ENCODE data around the gene ATP6V1E1.
"Not testable (repeated sequence)": the region's sequence is repeated elsewhere in the genome, so short reads cannot be mapped to it uniquely, and the experiment has no call there.

The ATP6V1E1 gene

DNA sequence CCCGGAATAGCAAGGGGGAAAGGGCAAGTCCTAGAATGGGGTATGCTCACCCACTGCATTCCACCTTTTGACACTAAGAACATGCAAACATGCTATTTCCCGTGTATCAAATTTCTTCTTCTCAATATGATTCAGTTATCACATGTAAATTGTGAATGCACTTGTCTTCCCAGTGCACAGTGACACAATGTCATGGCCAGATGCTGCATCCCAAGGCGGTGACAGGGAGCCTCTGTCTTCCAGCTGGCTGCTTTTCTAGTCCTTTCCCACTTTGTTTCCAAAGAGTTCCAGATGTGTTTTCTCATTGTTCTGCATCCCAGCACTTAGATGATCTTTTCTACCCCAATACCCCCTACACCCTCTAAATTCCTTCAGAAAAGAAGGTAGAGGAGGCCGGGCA is 52.9 kb downstream of the ATP6V1E1 start:
- no peaks in the 10 kb centered on the region for H3K4me1 ChIP-seq (ENCODE audit: control insufficient read depth, insufficient read depth, low read length, poor library complexity, severe bottlenecking)
- H3K27ac ChIP-seq (ENCODE audit: insufficient read depth, low read length, poor library complexity, severe bottlenecking): no peak overlapping the region
- no peaks in the 10 kb centered on the region for H3K27me3 ChIP-seq (replicated peaks; ENCODE audit: control insufficient read depth, insufficient read depth, low read length, poor library complexity, severe bottlenecking)

GRCh38 chr22:17575151-17575550 is 53.4 kb downstream of the ATP6V1E1 start:
- Histone ChIP-seq H3K36me3 (ENCODE audit: control insufficient read depth, insufficient read depth, low read length) (no peaks in the 10 kb centered on the region), H3K27me3 (replicated peaks; ENCODE audit: control insufficient read depth, insufficient read depth, low read length, poor library complexity, severe bottlenecking) (no peaks in the 10 kb centered on the region), H3K4me3 (ENCODE audit: insufficient read depth, low read depth, low read length, poor library complexity, severe bottlenecking) (no peak overlapping the region), H3K9me3 (ENCODE audit: control insufficient read depth, low read length) (no peaks in the 10 kb centered on the region), H3K4me1 (ENCODE audit: control insufficient read depth, insufficient read depth, low read length, poor library complexity, severe bottlenecking) (no peaks in the 10 kb centered on the region), H3K27ac (ENCODE audit: insufficient read depth, low read length, poor library complexity, severe bottlenecking) (no peak overlapping the region)
- no peak for DNase-seq

More for the DNA sequence above, 52.9 kb downstream of the ATP6V1E1 start:
- no peak for DNase-seq
- Histone ChIP-seq H3K4me3 (ENCODE audit: insufficient read depth, low read depth, low read length, poor library complexity, severe bottlenecking) (no peak overlapping the region), H3K36me3 (ENCODE audit: control insufficient read depth, insufficient read depth, low read length) (no peaks in the 10 kb centered on the region), H3K9me3 (ENCODE audit: control insufficient read depth, low read length) (no peaks in the 10 kb centered on the region)

GRCh38 chr22:17570851-17571631 is 57.5 kb downstream of the ATP6V1E1 start:
- H3K9me3 ChIP-seq (ENCODE audit: control insufficient read depth, low read length): no peaks in the 10 kb centered on the region
- no peak for DNase-seq
- H3K27ac ChIP-seq (ENCODE audit: insufficient read depth, low read length, poor library complexity, severe bottlenecking): no peak overlapping the region
- no peaks in the 10 kb centered on the region for H3K4me1 ChIP-seq (ENCODE audit: control insufficient read depth, insufficient read depth, low read length, poor library complexity, severe bottlenecking)
- H3K4me3 ChIP-seq (ENCODE audit: insufficient read depth, low read depth, low read length, poor library complexity, severe bottlenecking): no peak overlapping the region
- no peaks in the 10 kb centered on the region for H3K27me3 ChIP-seq (replicated peaks; ENCODE audit: control insufficient read depth, insufficient read depth, low read length, poor library complexity, severe bottlenecking)
- H3K36me3 ChIP-seq (ENCODE audit: control insufficient read depth, insufficient read depth, low read length): no peaks in the 10 kb centered on the region

DNA sequence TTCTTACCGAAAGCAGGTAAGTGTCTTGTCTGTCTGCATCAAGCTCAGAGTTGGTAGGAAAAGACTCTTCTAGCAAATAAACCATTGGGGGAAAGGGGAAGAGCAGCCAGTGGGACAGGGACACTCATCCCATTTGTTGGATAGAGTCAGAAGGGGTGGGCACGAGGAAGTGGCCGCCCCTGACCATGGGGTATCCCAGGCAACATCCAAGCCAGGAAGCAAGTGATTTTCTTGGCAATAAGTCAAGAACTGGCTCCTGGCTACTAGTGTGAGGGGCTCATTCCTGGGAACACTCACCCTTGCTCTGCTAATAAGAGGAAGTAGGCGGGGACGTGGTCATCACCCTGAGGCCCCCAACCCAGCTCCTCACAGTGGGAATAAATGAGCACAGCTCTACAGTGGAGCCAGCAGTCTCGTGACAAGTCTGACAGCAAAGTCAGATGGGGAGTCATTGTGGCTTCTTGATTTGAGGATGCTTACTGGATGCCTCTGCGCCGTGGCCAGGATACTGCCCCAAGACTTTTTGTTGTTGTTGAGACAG is 58.5 kb downstream of the ATP6V1E1 start:
- no peaks in the 10 kb centered on the region for H3K36me3 ChIP-seq (ENCODE audit: control insufficient read depth, insufficient read depth, low read length)
- H3K27ac ChIP-seq (ENCODE audit: insufficient read depth, low read length, poor library complexity, severe bottlenecking): no peak overlapping the region
- no peak overlapping the region for H3K4me3 ChIP-seq (ENCODE audit: insufficient read depth, low read depth, low read length, poor library complexity, severe bottlenecking)
- DNase-seq: no peak
- no peaks in the 10 kb centered on the region for H3K27me3 ChIP-seq (replicated peaks; ENCODE audit: control insufficient read depth, insufficient read depth, low read length, poor library complexity, severe bottlenecking)
- no peaks in the 10 kb centered on the region for H3K4me1 ChIP-seq (ENCODE audit: control insufficient read depth, insufficient read depth, low read length, poor library complexity, severe bottlenecking)
- H3K9me3 ChIP-seq (ENCODE audit: control insufficient read depth, low read length): no peaks in the 10 kb centered on the region

- no peaks in the 10 kb centered on the region for H3K4me1 ChIP-seq (ENCODE audit: control insufficient read depth, insufficient read depth, low read length, poor library complexity, severe bottlenecking)
- no peak overlapping the region for H3K4me3 ChIP-seq (ENCODE audit: insufficient read depth, low read depth, low read length, poor library complexity, severe bottlenecking)
- DNase-seq: no peak
- H3K27me3 ChIP-seq (replicated peaks; ENCODE audit: control insufficient read depth, insufficient read depth, low read length, poor library complexity, severe bottlenecking): no peaks in the 10 kb centered on the region
- H3K27ac ChIP-seq (ENCODE audit: insufficient read depth, low read length, poor library complexity, severe bottlenecking): no peak overlapping the region
- H3K9me3 ChIP-seq (ENCODE audit: control insufficient read depth, low read length): no peaks in the 10 kb centered on the region
- no peaks in the 10 kb centered on the region for H3K36me3 ChIP-seq (ENCODE audit: control insufficient read depth, insufficient read depth, low read length)
Observed at GRCh38 chr22:17566776-17567175, 61.8 kb downstream of the ATP6V1E1 start.

- H3K36me3 ChIP-seq (ENCODE audit: control insufficient read depth, insufficient read depth, low read length); H3K4me1 ChIP-seq (ENCODE audit: control insufficient read depth, insufficient read depth, low read length, poor library complexity, severe bottlenecking); H3K4me3 ChIP-seq (ENCODE audit: insufficient read depth, low read depth, low read length, poor library complexity, severe bottlenecking); H3K27me3 ChIP-seq (replicated peaks; ENCODE audit: control insufficient read depth, insufficient read depth, low read length, poor library complexity, severe bottlenecking); DNase-seq; H3K9me3 ChIP-seq (ENCODE audit: control insufficient read depth, low read length); H3K27ac ChIP-seq (ENCODE audit: insufficient read depth, low read length, poor library complexity, severe bottlenecking): not testable (repeated sequence)
Observed at GRCh38 chr22:17566016-17566687, 62.4 kb downstream of the ATP6V1E1 start.

DNA sequence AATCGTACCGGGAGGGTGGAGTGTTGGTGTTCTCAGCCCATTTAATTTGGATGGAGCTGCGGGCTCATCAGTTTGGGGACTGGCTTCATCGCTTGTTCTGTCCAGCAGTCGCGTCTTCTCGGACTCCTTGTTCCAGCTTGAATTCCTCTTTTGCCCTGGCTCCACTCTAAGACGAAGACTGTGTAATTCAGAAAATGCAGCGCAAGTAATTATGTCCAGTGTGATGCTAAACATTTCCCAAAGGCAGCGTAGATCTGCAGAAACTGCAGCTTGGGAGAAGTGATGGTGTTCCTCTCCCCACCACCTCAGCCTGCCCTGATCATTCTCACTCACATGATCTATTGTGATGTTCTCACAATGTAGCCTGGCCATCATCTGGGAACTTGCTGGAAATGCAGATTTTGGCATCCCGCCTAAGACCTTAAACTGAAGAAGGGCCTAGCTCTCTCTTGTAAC is 64.6 kb downstream of the ATP6V1E1 start:
- Histone ChIP-seq H3K27ac (ENCODE audit: insufficient read depth, low read length, poor library complexity, severe bottlenecking) (no peak overlapping the region), H3K27me3 (replicated peaks; ENCODE audit: control insufficient read depth, insufficient read depth, low read length, poor library complexity, severe bottlenecking) (no peaks in the 10 kb centered on the region)
- no peak for DNase-seq

GRCh38 chr22:17562906-17563870 is 65.4 kb downstream of the ATP6V1E1 start, which contains the start of gene SLC25A18:
TSS of gene SLC25A18 (plus strand) at chr22:17563498. CDS start at chr22:17579945, 16,447 bp downstream.
- Histone ChIP-seq H3K27ac (ENCODE audit: insufficient read depth, low read length, poor library complexity, severe bottlenecking) (no peak within 1 kb of the TSS), H3K36me3 (ENCODE audit: control insufficient read depth, insufficient read depth, low read length) (no peaks in the 10 kb centered on the region), H3K9me3 (ENCODE audit: control insufficient read depth, low read length) (no peaks in the 10 kb centered on the region), H3K4me3 (ENCODE audit: insufficient read depth, low read depth, low read length, poor library complexity, severe bottlenecking) (no peak within 1 kb of the TSS), H3K27me3 (replicated peaks; ENCODE audit: control insufficient read depth, insufficient read depth, low read length, poor library complexity, severe bottlenecking) (no peaks in the 10 kb centered on the region), H3K4me1 (ENCODE audit: control insufficient read depth, insufficient read depth, low read length, poor library complexity, severe bottlenecking) (no peaks in the 10 kb centered on the region)
- DNase-seq: no peak

More for the DNA sequence above, 64.6 kb downstream of the ATP6V1E1 start:
- H3K36me3 ChIP-seq (ENCODE audit: control insufficient read depth, insufficient read depth, low read length): no peaks in the 10 kb centered on the region
- no peaks in the 10 kb centered on the region for H3K9me3 ChIP-seq (ENCODE audit: control insufficient read depth, low read length)
- no peaks in the 10 kb centered on the region for H3K4me1 ChIP-seq (ENCODE audit: control insufficient read depth, insufficient read depth, low read length, poor library complexity, severe bottlenecking)
- H3K4me3 ChIP-seq (ENCODE audit: insufficient read depth, low read depth, low read length, poor library complexity, severe bottlenecking): no peak overlapping the region

DNA sequence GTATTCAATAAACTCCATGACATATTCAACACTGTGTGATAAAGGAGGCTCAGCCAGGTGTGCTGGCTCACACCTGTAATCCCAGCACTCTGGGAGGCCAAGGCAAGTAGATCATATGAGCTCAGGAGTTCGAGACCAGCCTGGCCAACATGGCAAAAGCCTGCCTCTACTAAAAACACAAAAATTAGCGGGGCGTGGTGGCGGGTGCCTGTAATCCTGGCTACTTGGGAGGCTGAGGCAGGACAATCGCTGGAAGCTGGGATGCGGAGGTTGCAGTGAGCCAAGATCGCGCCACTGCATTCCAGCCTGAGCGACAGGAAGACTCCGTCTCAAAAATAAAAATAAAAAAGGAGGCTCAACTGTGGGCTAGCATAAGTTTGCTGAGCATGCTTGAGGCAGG is 69.4 kb downstream of the ATP6V1E1 start:
- Histone ChIP-seq H3K27ac (ENCODE audit: insufficient read depth, low read length, poor library complexity, severe bottlenecking) (no peak overlapping the region), H3K27me3 (replicated peaks; ENCODE audit: control insufficient read depth, insufficient read depth, low read length, poor library complexity, severe bottlenecking) (no peaks in the 10 kb centered on the region), H3K36me3 (ENCODE audit: control insufficient read depth, insufficient read depth, low read length) (no peaks in the 10 kb centered on the region), H3K4me3 (ENCODE audit: insufficient read depth, low read depth, low read length, poor library complexity, severe bottlenecking) (no peak overlapping the region), H3K4me1 (ENCODE audit: control insufficient read depth, insufficient read depth, low read length, poor library complexity, severe bottlenecking) (no peaks in the 10 kb centered on the region), H3K9me3 (ENCODE audit: control insufficient read depth, low read length) (no peaks in the 10 kb centered on the region)
- no peak for DNase-seq
